Cardiac fibroblast (primary cell): ENCODE results near the gene LOXL1.

ENCODE experiments used
- DNase-seq, 2 donors: peaks; one replicate each; pipeline versions ENCODE4 v3.0.0 to v3.0.0-alpha.2; 2010; ENCODE audit warnings: low read depth in 2 of 2
- H3K4me3 ChIP-seq, 2 donors: replicated peaks in 1 of 2; 1 replicate in 1 of 2; 2 replicates in 1 of 2; pipeline ENCODE4 v1.5.1; 2011; ENCODE audit warnings: low read depth in 2 of 2, low read length in 2 of 2, mild to moderate bottlenecking in 2 of 2, moderate library complexity in 1 of 2
- CTCF ChIP-seq: IDR thresholded peaks from one replicate; pipeline ENCODE4 v1.5.1; 2011; ENCODE audit warnings: low read depth, mild to moderate bottlenecking, low read length, inconsistent platforms

The LOXL1 gene

GRCh38 chr15:73942751-73943270 lies 16.5 kb downstream of the LOXL1 start:
- DNase-seq: no peak
- H3K4me3 ChIP-seq: no peak overlapping the region
- TF ChIP-seq CTCF: no peak

GRCh38 chr15:73944161-73945129 lies 18.2 kb downstream of the LOXL1 start:
- TF ChIP-seq CTCF: no peak
- no peak overlapping the region for H3K4me3 ChIP-seq
- no peak for DNase-seq

GRCh38 chr15:73945130-73945508 lies 18.9 kb downstream of the LOXL1 start:
- no peak for TF ChIP-seq CTCF
- no peak overlapping the region for H3K4me3 ChIP-seq
- DNase-seq: no peak

GRCh38 chr15:73946046-73946721 lies 19.9 kb downstream of the LOXL1 start:
- TF ChIP-seq CTCF: no peak
- no peak for DNase-seq
- H3K4me3 ChIP-seq: no peak overlapping the region

- no peak overlapping the region for H3K4me3 ChIP-seq
- DNase-seq: no peak
- no peak for TF ChIP-seq CTCF
Observed at GRCh38 chr15:73946795-73947370, 20.6 kb downstream of the LOXL1 start.

GRCh38 chr15:73947651-73948050 lies 21.4 kb downstream of the LOXL1 start:
- DNase-seq: no peak
- TF ChIP-seq CTCF: no peak
- H3K4me3 ChIP-seq: no peak overlapping the region
